Lung (tissue), 12 donors: ENCODE data around the gene MPZL3. TPM values are rescaled to one million over a fixed set of nuclear protein-coding genes. Genes with fewer than 3 reads are reported as not detected.

Experiments
- ATAC-seq: fragments of 200-7000 bp; cut with Tn5 transposase; one replicate; pipeline ENCODE4 v1.9.1; 2020; ENCODE audit warnings: moderate number of reproducible peaks; ENCODE audit not compliant: insufficient read depth, low FRiP score
- DNase-seq, 3 donors: peaks; one replicate each; pipeline ENCODE4 v3.0.0-alpha.2; 2013 to 2017
- H3K27ac ChIP-seq, 2 donors: one replicate each; pipeline ENCODE4 v1.5.1; 2013; ENCODE audit warnings: mild to moderate bottlenecking in 2 of 2, moderate library complexity in 2 of 2, control low read depth in 1 of 2, inconsistent platforms in 1 of 2, low read depth in 1 of 2, low read length in 1 of 2
- H3K27me3 ChIP-seq, 3 donors: one replicate each; pipeline ENCODE4 v1.5.1; 2013; ENCODE audit warnings: low read length in 2 of 3; ENCODE audit not compliant: control insufficient read depth in 3 of 3, insufficient read depth in 3 of 3
- H3K36me3 ChIP-seq, 4 donors: one replicate each; pipeline ENCODE4 v1.5.1; 2013; ENCODE audit warnings: low read length in 4 of 4, mild to moderate bottlenecking in 1 of 4, moderate library complexity in 1 of 4; ENCODE audit not compliant: control insufficient read depth in 4 of 4, insufficient read depth in 4 of 4
- H3K4me1 ChIP-seq, 5 donors: one replicate each; pipeline ENCODE4 v1.5.1; 2013; ENCODE audit warnings: low read length in 5 of 5, mild to moderate bottlenecking in 2 of 5, moderate library complexity in 1 of 5; ENCODE audit not compliant: control insufficient read depth in 5 of 5, insufficient read depth in 5 of 5
- H3K4me3 ChIP-seq: one replicate; pipeline ENCODE4 v1.5.1; 2013; ENCODE audit warnings: mild to moderate bottlenecking, control low read depth, moderate library complexity
- H3K9ac ChIP-seq, 2 donors: one replicate each; pipeline ENCODE4 v1.5.1; 2013; ENCODE audit warnings: low read length in 2 of 2, control low read depth in 1 of 2; ENCODE audit not compliant: insufficient read depth in 1 of 2
- H3K9me3 ChIP-seq, 4 donors: one replicate each; pipeline ENCODE4 v1.5.1; 2013; ENCODE audit warnings: low read length in 3 of 4, mild to moderate bottlenecking in 1 of 4, moderate library complexity in 1 of 4; ENCODE audit not compliant: control insufficient read depth in 4 of 4, insufficient read depth in 3 of 4
- WGBS, 2 donors: extraction: QIAGEN DNeasy Blood & Tissue Kit; methylation state at CpG; one replicate each; pipeline ENCODE4 v1.1.7; 2013; 5-methylcytosine and 5-hydroxymethylcytosine counted together
- polyA plus RNA-seq, 2 donors: library from polyadenylated mRNA; stranded (reverse); fragments of 200-250 nt; gene quantifications; one replicate each; pipeline ENCODE4 v1.2.1, GENCODE V29; 2013
- total RNA-seq, 2 donors: library from RNA; depleted of rRNA in 1 of 2; stranded (reverse); fragments of >200 nt in 1 of 2; gene quantifications; one replicate each; pipeline ENCODE4 v1.2.1, GENCODE V29; 2014 to 2021
- TF ChIP-seq, protein P1 (sequence below): IDR thresholded peaks from 2 replicates; pipeline ENCODE4 v1.5.1; 2012; ENCODE audit warnings: mild to moderate bottlenecking; ENCODE audit errors: control extremely low read depth, extremely low read depth
- donor health status: control.
- donor health status: control.
- donor health status: Bipolar disorder and iron deficiency.
- donor health status: healthy.
- donor health status: DM: yes; HTN: yes; CAD: no.

Gene MPZL3
- total and polyA plus RNA-seq, 4 donors = 7.7 to 22.6 (median 11.1) TPM

DNA sequence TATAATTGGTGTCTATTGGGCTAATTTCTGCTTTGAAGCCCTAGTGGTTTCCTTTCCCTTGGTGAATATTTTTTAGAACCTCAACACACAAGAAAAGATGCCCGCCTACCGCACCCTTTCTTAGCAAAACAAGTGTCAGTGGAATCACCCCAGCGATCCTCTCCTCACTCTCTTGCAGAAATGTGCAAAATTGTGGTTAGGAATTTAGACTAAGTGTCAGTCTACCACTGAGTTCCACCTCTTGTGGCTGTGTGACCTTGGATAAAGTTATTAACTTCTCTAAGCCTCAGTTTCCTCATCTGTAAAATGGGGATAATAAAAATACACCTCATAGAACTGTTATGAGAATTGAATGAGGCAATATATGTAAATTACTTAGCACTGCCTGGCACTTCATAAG lies 22.1 kb downstream of the MPZL3 start:
- no peak for ATAC-seq
- Histone ChIP-seq H3K9me3 (no peaks in the 10 kb centered on the region), H3K4me1 (no peaks in the 10 kb centered on the region), H3K27me3 (peaks cover 0 to 3% (median 0%) of the 10 kb centered on the region in 3 donors), H3K4me3 (no peak overlapping the region), H3K27ac (peak overlapping the region in 1 of 2 donors; percentile 45), H3K9ac (no peak overlapping the region), H3K36me3 (peaks cover 0 to 4% (median 1%) of the 10 kb centered on the region in 4 donors)
- TF ChIP-seq, protein P1, sequence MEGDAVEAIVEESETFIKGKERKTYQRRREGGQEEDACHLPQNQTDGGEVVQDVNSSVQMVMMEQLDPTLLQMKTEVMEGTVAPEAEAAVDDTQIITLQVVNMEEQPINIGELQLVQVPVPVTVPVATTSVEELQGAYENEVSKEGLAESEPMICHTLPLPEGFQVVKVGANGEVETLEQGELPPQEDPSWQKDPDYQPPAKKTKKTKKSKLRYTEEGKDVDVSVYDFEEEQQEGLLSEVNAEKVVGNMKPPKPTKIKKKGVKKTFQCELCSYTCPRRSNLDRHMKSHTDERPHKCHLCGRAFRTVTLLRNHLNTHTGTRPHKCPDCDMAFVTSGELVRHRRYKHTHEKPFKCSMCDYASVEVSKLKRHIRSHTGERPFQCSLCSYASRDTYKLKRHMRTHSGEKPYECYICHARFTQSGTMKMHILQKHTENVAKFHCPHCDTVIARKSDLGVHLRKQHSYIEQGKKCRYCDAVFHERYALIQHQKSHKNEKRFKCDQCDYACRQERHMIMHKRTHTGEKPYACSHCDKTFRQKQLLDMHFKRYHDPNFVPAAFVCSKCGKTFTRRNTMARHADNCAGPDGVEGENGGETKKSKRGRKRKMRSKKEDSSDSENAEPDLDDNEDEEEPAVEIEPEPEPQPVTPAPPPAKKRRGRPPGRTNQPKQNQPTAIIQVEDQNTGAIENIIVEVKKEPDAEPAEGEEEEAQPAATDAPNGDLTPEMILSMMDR = no peak
- WGBS, 2 donors = 89 to 96% methylated on average over 3 of the region's 3 CpGs
- no peak for DNase-seq

DNA sequence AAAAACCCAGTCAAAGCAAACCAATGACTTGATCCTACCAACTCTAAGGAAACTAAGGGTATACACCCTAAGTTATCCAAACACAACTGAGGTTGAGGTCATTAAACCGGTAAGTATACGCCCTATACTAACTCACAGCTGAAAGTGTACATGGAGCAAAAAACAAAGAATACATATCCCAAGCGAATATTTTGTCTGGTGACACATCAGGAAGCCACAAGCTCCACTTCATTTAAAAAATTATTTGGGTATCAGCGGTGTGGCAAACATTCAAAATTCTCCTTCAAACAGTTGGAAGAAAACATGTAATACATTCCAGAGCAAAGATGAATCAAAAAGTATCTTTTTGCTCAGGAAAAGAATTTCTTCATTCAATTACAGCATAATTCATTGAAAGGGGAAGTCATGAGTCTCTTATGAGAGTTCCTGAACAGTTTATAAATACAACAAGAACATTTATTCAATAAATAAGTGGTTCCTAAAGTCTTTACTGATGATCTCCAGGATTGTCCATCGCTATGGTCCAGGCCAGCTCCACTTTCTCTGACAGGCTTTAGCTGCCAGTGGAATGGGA lies 22.8 kb downstream of the MPZL3 start:
- Histone ChIP-seq H3K27ac (peak overlapping the region in 1 of 2 donors; percentile 45), H3K9me3 (no peaks in the 10 kb centered on the region), H3K36me3 (peaks cover 0 to 4% (median 1%) of the 10 kb centered on the region in 4 donors), H3K4me1 (no peaks in the 10 kb centered on the region), H3K4me3 (no peak overlapping the region), H3K9ac (no peak overlapping the region), H3K27me3 (peaks cover 0 to 4% (median 3%) of the 10 kb centered on the region in 3 donors)
- DNase-seq (no peak), ATAC-seq (no peak)
- TF ChIP-seq, protein P1 = no peak
- 30 to 56% methylated on average over 5 of the region's 5 CpGs for WGBS, 2 donors

- TF ChIP-seq, protein P1 = no peak
- peak overlapping the region in 1 of 2 donors; percentile 74 for H3K27ac ChIP-seq
- H3K9ac ChIP-seq = no peak overlapping the region
- H3K4me3 ChIP-seq = no peak overlapping the region
- 56 to 68% methylated on average over 8 of the region's 8 CpGs for WGBS, 2 donors
- peaks cover 0 to 4% (median 3%) of the 10 kb centered on the region in 3 donors for H3K27me3 ChIP-seq
- ATAC-seq (no peak), DNase-seq (no peak)
- peaks cover 0 to 4% (median 0%) of the 10 kb centered on the region in 4 donors for H3K36me3 ChIP-seq
- H3K4me1 ChIP-seq = no peaks in the 10 kb centered on the region
- H3K9me3 ChIP-seq = no peaks in the 10 kb centered on the region
Observed at GRCh38 chr11:118227865-118228785, 24.0 kb downstream of the MPZL3 start.
